IMR-90 (cell line): ENCODE measurements around the gene GDPD2. TPM values are rescaled to one million over a fixed set of nuclear protein-coding genes. Genes with fewer than 3 reads are reported as not detected.
A peak's percentile ranks its signal among the peaks of the same experiment; 100 is the strongest.

Experiments
- ATAC-seq: fragments of 200-7000 bp; cut with Tn5 transposase; 2 replicates; pipeline ENCODE4 v1.9.1; 2020; ENCODE audit warnings: low read depth, mild to moderate bottlenecking, moderate library complexity
- BruUV-seq: library from RNA; stranded (reverse); fragments of 400-500 nt; replicated peaks from 2 replicates; lab custom pipeline; 2021; lab: Mats Ljungman, UMichigan
- CTCF ChIA-PET: fragments of 300-600 bp; formaldehyde crosslinking; extraction: SDS; loops from one replicate; lab custom pipeline; 2021; ENCODE audit warnings: antibody characterized with exemption; lab: Yijun Ruan, JAX
- POLR2A ChIA-PET: fragments of 300-600 bp; sonication (Branson Sonifier 250); formaldehyde crosslinking; loops from one replicate; lab custom pipeline; 2022; ENCODE audit warnings: antibody characterized with exemption; ENCODE audit not compliant: unreplicated experiment; lab: Charles Lee
- DNase-seq: peaks from one replicate; pipeline ENCODE4 v3.0.0; 2013
- H2AFZ ChIP-seq: replicated peaks from 2 replicates; pipeline ENCODE3; 2013; ENCODE audit warnings: low read length, mild to moderate bottlenecking; ENCODE audit not compliant: poor library complexity
- H2AK5ac ChIP-seq: 2 replicates; pipeline ENCODE4 v1.6.1; 2013; ENCODE audit warnings: low read depth, low read length, inconsistent platforms
- H2AK9ac ChIP-seq: replicated peaks from 2 replicates; pipeline ENCODE3; 2013; ENCODE audit warnings: mild to moderate bottlenecking, low read depth, low read length, moderate library complexity; ENCODE audit not compliant: poor library complexity
- H2BK120ac ChIP-seq: 2 replicates; pipeline ENCODE4 v1.6.1; 2013; ENCODE audit warnings: low read depth, low read length, inconsistent platforms
- H2BK15ac ChIP-seq: 3 replicates; pipeline ENCODE4 v1.6.1; 2013; ENCODE audit warnings: low read depth, low read length, inconsistent platforms
- H2BK20ac ChIP-seq: 2 replicates; pipeline ENCODE4 v1.6.1; 2013; ENCODE audit warnings: low read depth, mild to moderate bottlenecking, inconsistent platforms, low read length, moderate library complexity
- H2BK5ac ChIP-seq: 2 replicates; pipeline ENCODE4 v1.6.1; 2013; ENCODE audit warnings: mild to moderate bottlenecking, low read depth, low read length, inconsistent platforms; ENCODE audit not compliant: poor library complexity, severe bottlenecking
- H3K14ac ChIP-seq: replicated peaks from 2 replicates; pipeline ENCODE4 v1.6.1; 2013; ENCODE audit warnings: low read depth, low read length, inconsistent platforms
- H3K18ac ChIP-seq: 2 replicates; pipeline ENCODE4 v1.6.1; 2013; ENCODE audit warnings: low read depth, low read length, control low read depth
- H3K23ac ChIP-seq: 2 replicates; pipeline ENCODE4 v1.6.1; 2013; ENCODE audit warnings: low read depth, low read length, inconsistent platforms
- H3K27ac ChIP-seq: 2 replicates; pipeline ENCODE4 v1.5.1; 2013; ENCODE audit warnings: mild to moderate bottlenecking, control low read depth, low read length; ENCODE audit not compliant: insufficient read depth
- H3K27me3 ChIP-seq: 2 replicates; pipeline ENCODE4 v1.6.1; 2013; ENCODE audit warnings: low read length; ENCODE audit not compliant: control insufficient read depth, insufficient read depth
- H3K36me3 ChIP-seq: 2 replicates; pipeline ENCODE4 v1.6.1; 2013; ENCODE audit warnings: low read length, mixed read lengths; ENCODE audit not compliant: control insufficient read depth, insufficient read depth
- H3K4ac ChIP-seq: 2 replicates; pipeline ENCODE4 v1.6.1; 2013; ENCODE audit warnings: low read depth, low read length, inconsistent platforms
- H3K4me1 ChIP-seq: 2 replicates; pipeline ENCODE4 v1.6.1; 2013; ENCODE audit warnings: low read length, mixed read lengths; ENCODE audit not compliant: control insufficient read depth, insufficient read depth
- H3K4me2 ChIP-seq: 2 replicates; pipeline ENCODE4 v1.6.1; 2013; ENCODE audit warnings: low read depth, mild to moderate bottlenecking, control low read depth, low read length, moderate library complexity
- H3K4me3 ChIP-seq: 2 replicates; pipeline ENCODE4 v1.5.1; 2013; ENCODE audit warnings: low read depth, mild to moderate bottlenecking, control low read depth, low read length, moderate library complexity; ENCODE audit not compliant: insufficient read depth
- H3K56ac ChIP-seq: 2 replicates; pipeline ENCODE4 v1.6.1; 2013; ENCODE audit warnings: low read length, inconsistent platforms; ENCODE audit not compliant: insufficient read depth; ENCODE audit errors: extremely low read depth
- H3K79me1 ChIP-seq, 2 experiments: 2 replicates each; pipeline ENCODE4 v1.6.1; 2013; ENCODE audit warnings: low read length in 2 of 2, inconsistent platforms in 1 of 2, low read depth in 1 of 2
- H3K9ac ChIP-seq: 2 replicates; pipeline ENCODE4 v1.6.1; 2013; ENCODE audit warnings: low read depth, low read length, control low read depth
- H3K9me1 ChIP-seq: 2 replicates; pipeline ENCODE4 v1.6.1; 2013; ENCODE audit warnings: low read length, inconsistent platforms; ENCODE audit not compliant: insufficient read depth
- H3K9me3 ChIP-seq: 2 replicates; pipeline ENCODE4 v1.6.1; 2013; ENCODE audit warnings: low read length; ENCODE audit not compliant: control insufficient read depth, insufficient read depth
- H4K20me1 ChIP-seq: 2 replicates; pipeline ENCODE4 v1.6.1; 2013; ENCODE audit warnings: low read length, inconsistent platforms; ENCODE audit not compliant: insufficient read depth
- H4K5ac ChIP-seq: 2 replicates; pipeline ENCODE4 v1.6.1; 2013; ENCODE audit warnings: mild to moderate bottlenecking, low read depth, low read length, control low read depth
- H4K8ac ChIP-seq, 2 experiments: 2 replicates each; pipeline ENCODE4 v1.6.1; 2013; ENCODE audit warnings: low read depth in 2 of 2, low read length in 2 of 2, control low read depth in 1 of 2, inconsistent platforms in 1 of 2
- H4K91ac ChIP-seq: 2 replicates; pipeline ENCODE4 v1.6.1; 2013; ENCODE audit warnings: low read depth, low read length, inconsistent platforms; ENCODE audit not compliant: insufficient read depth
- BHLHE40 ChIP-seq: fragments of 150-350 bp; IDR thresholded peaks from 2 replicates; pipeline ENCODE4 v1.6.1; 2016; ENCODE audit warnings: mild to moderate bottlenecking, low read depth, low read length
- CHD1 ChIP-seq: IDR thresholded peaks from 2 replicates; pipeline ENCODE4 v1.6.1; 2012; ENCODE audit warnings: low read depth, low read length, improper control_type of control experiment
- ELK1 ChIP-seq: fragments of 150-350 bp; IDR thresholded peaks from 2 replicates; pipeline ENCODE4 v1.6.1; 2016; ENCODE audit warnings: low read depth, mild to moderate bottlenecking, low read length, moderate library complexity, borderline replicate concordance
- FOS ChIP-seq: fragments of 150-350 bp; IDR thresholded peaks from 2 replicates; pipeline ENCODE4 v1.6.1; 2016; ENCODE audit warnings: low read depth, low read length
- MAFK ChIP-seq: IDR thresholded peaks from 2 replicates; pipeline ENCODE4 v1.6.1; 2012; ENCODE audit warnings: low read depth, low read length, improper control_type of control experiment
- MXI1 ChIP-seq: IDR thresholded peaks from 2 replicates; pipeline ENCODE4 v1.6.1; 2012; ENCODE audit warnings: low read depth, mild to moderate bottlenecking, low read length, moderate library complexity, borderline replicate concordance
- NFE2L2 ChIP-seq: fragments of 150-350 bp; IDR thresholded peaks from 2 replicates; pipeline ENCODE4 v1.6.1; 2016; ENCODE audit warnings: low read depth, mild to moderate bottlenecking, low read length
- POLR2A ChIP-seq: IDR thresholded peaks from 2 replicates; pipeline ENCODE4 v1.6.1; 2012; ENCODE audit warnings: mild to moderate bottlenecking, low read depth, low read length
- RAD21 ChIP-seq: IDR thresholded peaks from 2 replicates; pipeline ENCODE4 v1.6.1; 2012; ENCODE audit warnings: low read length, improper control_type of control experiment
- RCOR1 ChIP-seq: IDR thresholded peaks from 2 replicates; pipeline ENCODE4 v1.6.1; 2012; ENCODE audit warnings: mild to moderate bottlenecking, low read length, improper control_type of control experiment; ENCODE audit not compliant: insufficient replicate concordance
- RFX5 ChIP-seq: IDR thresholded peaks from 2 replicates; pipeline ENCODE4 v1.8.0; 2012; ENCODE audit warnings: low read depth, mild to moderate bottlenecking, low read length, moderate library complexity
- WGBS, 2 experiments: methylation state at CpG; one replicate each; pipeline versions ENCODE4 v1.1.5 to v1.1.7; 2013; ENCODE audit warnings: missing lambda C conversion rate in 2 of 2; ENCODE audit not compliant: insufficient read length in 1 of 2; ENCODE audit errors: extremely low coverage in 2 of 2; 5-methylcytosine and 5-hydroxymethylcytosine counted together
- dilution Hi-C: fragments of 300-500 bp; cut with HindIII; formaldehyde crosslinking; loops from one replicate; pipeline ENCODE4 v1.14.3; 2018; ENCODE audit warnings: low sequenced_read_pairs; ENCODE audit not compliant: unreplicated experiment
- in situ Hi-C: fragments of 300-500 bp; cut with MboI; formaldehyde crosslinking; loops from 3 replicates; pipeline ENCODE4 v1.14.3; 2019; ENCODE audit warnings: low sequenced_read_pairs, inconsistent platforms, mixed read lengths
- intact Hi-C: fragments of 100-400 bp; cut with micrococcal nuclease; formaldehyde crosslinking; loops from 2 replicates; pipeline ENCODE4 v1.10.0; 2022
- polyA plus RNA-seq, 3 experiments: library from polyadenylated mRNA; depleted of rRNA; stranded (reverse); fragments of >200 nt; gene quantifications; 2 replicates each; pipeline ENCODE4 v1.2.3, GENCODE V29; 2012; ENCODE audit warnings: low replicate concordance in 1 of 3
- total RNA-seq: library from RNA; depleted of rRNA; stranded (reverse); fragments of >200 nt; gene quantifications from 2 replicates; pipeline ENCODE4 v1.2.3, GENCODE V29; 2012

Gene GDPD2
- total and polyA plus RNA-seq, 2 of the 4 experiments (the other 2 are of a cell fraction): not detected

GRCh38 chrX:70432936-70433847 is 10.1 kb downstream of the GDPD2 start:
- peak overlapping the region; percentile 91 for H3K4me3 ChIP-seq
- H3K14ac ChIP-seq: no peak overlapping the region
- peak overlapping the region; percentile 91 for H2AFZ ChIP-seq
- H2BK20ac ChIP-seq: no peak overlapping the region
- no peak for TF ChIP-seq BHLHE40
- TF ChIP-seq ELK1: no peak
- TF ChIP-seq RCOR1: no peak
- TF ChIP-seq FOS: no peak
- TF ChIP-seq MAFK: no peak
- TF ChIP-seq CHD1: no peak
- TF ChIP-seq NFE2L2: no peak
- no peak for TF ChIP-seq RAD21
- TF ChIP-seq MXI1: no peak
- TF ChIP-seq POLR2A: no peak
- no peak for TF ChIP-seq RFX5
- H3K9ac ChIP-seq: 0 out of 2 replicates have a peak overlapping the region, but pooled peaks have one; percentile 41
- no peak overlapping the region for H2BK15ac ChIP-seq
- H3K18ac ChIP-seq: no peak overlapping the region
- H3K36me3 ChIP-seq: no peaks in the 10 kb centered on the region
- 86% methylated on average over 8 of the region's 15 CpGs; no CpG with 5 or more reads in 1 of the 2 experiments for WGBS, 2 experiments
- H2AK5ac ChIP-seq: no peak overlapping the region
- ATAC-seq: no peak
- no peak overlapping the region for H3K4ac ChIP-seq
- DNase-seq: no peak
- peak overlapping the region; percentile 64; a peak in 3 of 4 replicates for H4K8ac ChIP-seq
- intact Hi-C loops (no loop called here), dilution Hi-C loops (no loop called here), in situ Hi-C loops (no loop called here)
- H4K91ac ChIP-seq: no peak overlapping the region
- 0 out of 2 replicates have a peak, but pooled peaks cover 7% of the 10 kb centered on the region for H3K9me1 ChIP-seq
- H3K79me1 ChIP-seq: peaks cover 4 to 21% of the 10 kb centered on the region in 2 experiments; a peak in 3 of 4 replicates
- CTCF ChIA-PET: no interaction called here
- H2BK5ac ChIP-seq: no peak overlapping the region
- no peak overlapping the region for H3K27ac ChIP-seq
- peak overlapping the region; percentile 24; the same call in 1 of the 2 replicates for H4K5ac ChIP-seq
- H2AK9ac ChIP-seq: peak overlapping the region; percentile 9
- H3K4me2 ChIP-seq: peak overlapping the region; percentile 75
- H3K23ac ChIP-seq: no peak overlapping the region
- no TSS peak for BruUV-seq
- no peaks in the 10 kb centered on the region for H3K9me3 ChIP-seq
- H3K56ac ChIP-seq: no peak overlapping the region
- H3K27me3 ChIP-seq: no peaks in the 10 kb centered on the region; the same call in 1 of the 2 replicates
- peaks cover 4% of the 10 kb centered on the region; the same call in 1 of the 2 replicates for H3K4me1 ChIP-seq
- POLR2A ChIA-PET: no interaction called here
- H4K20me1 ChIP-seq: no peaks in the 10 kb centered on the region
- no peak overlapping the region for H2BK120ac ChIP-seq
